H1 (cell line): ENCODE results near the gene TRAPPC12. TPM values are rescaled to one million over a fixed set of nuclear protein-coding genes. Genes with fewer than 3 reads are reported as not detected.
A peak's percentile ranks its signal among the peaks of the same experiment; 100 is the strongest.

Experiments used
- CTCF ChIA-PET: fragments of 300-600 bp; sonication (Branson Sonifier 250); formaldehyde crosslinking; loops from one replicate; lab custom pipeline; 2021; ENCODE audit not compliant: partially characterized antibody; lab: Charles Lee
- POLR2A ChIA-PET: fragments of 300-600 bp; sonication (Branson Sonifier 250); formaldehyde crosslinking; loops from one replicate; lab custom pipeline; 2021; ENCODE audit warnings: inconsistent platforms; ENCODE audit not compliant: partially characterized antibody; lab: Charles Lee
- DNase-seq, 2 experiments: peaks; one replicate each; pipeline versions ENCODE4 v3.0.0 to v3.0.0-alpha.2; 2010 to 2022; ENCODE audit warnings: low spot score in 2 of 2, low read depth in 1 of 2, mixed read lengths in 1 of 2
- FAIRE-seq: peaks from 2 replicates; lab custom pipeline; 2011; peaks lifted over from hg19 to GRCh38; lab: Jason Lieb, UNC
- H2AFZ ChIP-seq: 2 replicates; pipeline ENCODE4 v1.8.1; 2012; ENCODE audit warnings: low read length, inconsistent platforms
- H2AK5ac ChIP-seq: 2 replicates; pipeline ENCODE4 v1.6.1; 2013; ENCODE audit warnings: low read depth, low read length
- H2BK120ac ChIP-seq: replicated peaks from 2 replicates; pipeline ENCODE3; 2013; ENCODE audit warnings: low read depth, low read length, inconsistent platforms
- H2BK12ac ChIP-seq: 2 replicates; pipeline ENCODE4 v1.6.1; 2013; ENCODE audit warnings: low read depth, low read length
- H2BK15ac ChIP-seq: 2 replicates; pipeline ENCODE4 v1.6.1; 2013; ENCODE audit warnings: low read length
- H2BK20ac ChIP-seq: 2 replicates; pipeline ENCODE4 v1.6.1; 2013; ENCODE audit warnings: low read length
- H2BK5ac ChIP-seq: 2 replicates; pipeline ENCODE4 v1.6.1; 2013; ENCODE audit warnings: low read depth, low read length
- H3K14ac ChIP-seq: 2 replicates; pipeline ENCODE4 v1.6.1; 2013; ENCODE audit warnings: inconsistent platforms; ENCODE audit not compliant: insufficient read length
- H3K18ac ChIP-seq: 2 replicates; pipeline ENCODE4 v1.6.1; 2013; ENCODE audit warnings: low read length; ENCODE audit errors: extremely low read depth
- H3K23ac ChIP-seq: 2 replicates; pipeline ENCODE4 v1.6.1; 2013; ENCODE audit warnings: inconsistent platforms; ENCODE audit not compliant: insufficient read length
- H3K23me2 ChIP-seq: 2 replicates; pipeline ENCODE4 v1.6.1; 2013; ENCODE audit warnings: low read depth, low read length
- H3K27ac ChIP-seq: 2 replicates; pipeline ENCODE4 v1.6.1; 2011; ENCODE audit warnings: low read depth, low read length, inconsistent platforms
- H3K27me3 ChIP-seq, 4 experiments: replicated peaks in 1 of 4; 1 replicate in 1 of 4; 2 replicates in 3 of 4; pipeline versions ENCODE4 v1.6.1 to v1.8.1; 2011 to 2013; ENCODE audit warnings: low read length in 3 of 4, mild to moderate bottlenecking in 3 of 4, inconsistent platforms in 2 of 4, mixed read lengths in 2 of 4, moderate library complexity in 1 of 4; ENCODE audit not compliant: control insufficient read depth in 3 of 4, insufficient read depth in 3 of 4; ENCODE audit errors: extremely low read depth in 1 of 4
- H3K36me3 ChIP-seq, 4 experiments: 2 replicates each; pipeline versions ENCODE4 v1.6.1 to v1.8.1; 2011 to 2013; ENCODE audit warnings: mild to moderate bottlenecking in 4 of 4, low read length in 3 of 4, moderate library complexity in 2 of 4, control low read depth in 1 of 4, inconsistent platforms in 1 of 4; ENCODE audit not compliant: insufficient read depth in 4 of 4, control insufficient read depth in 2 of 4
- H3K4ac ChIP-seq: replicated peaks from 2 replicates; pipeline ENCODE3; 2013; ENCODE audit warnings: low read length, low read depth, mixed read lengths, inconsistent platforms; ENCODE audit not compliant: insufficient read length
- H3K4me1 ChIP-seq, 4 experiments: replicated peaks in 1 of 4; 1 replicate in 1 of 4; 2 replicates in 3 of 4; pipeline versions ENCODE4 v1.6.1 to v1.8.1; 2011 to 2013; ENCODE audit warnings: low read length in 3 of 4, inconsistent platforms in 2 of 4, mixed read lengths in 1 of 4; ENCODE audit not compliant: insufficient read depth in 4 of 4, control insufficient read depth in 3 of 4
- H3K4me2 ChIP-seq, 2 experiments: 2 replicates each; pipeline versions ENCODE4 v1.6.1 to v1.8.1; 2011 to 2013; ENCODE audit warnings: low read depth in 2 of 2, low read length in 2 of 2, control low read depth in 1 of 2, inconsistent platforms in 1 of 2, mild to moderate bottlenecking in 1 of 2; ENCODE audit not compliant: insufficient read depth in 1 of 2
- H3K4me3 ChIP-seq, 4 experiments: fragments of 200-600, 300-600 bp in 1 of 4; sonication (generic), shearing (Covaris generic), sonication (Bioruptor Twin) in 1 of 4; 2 replicates each; pipeline versions ENCODE4 v1.5.1 to v1.8.1; 2011 to 2016; ENCODE audit warnings: low read length in 4 of 4, low read depth in 3 of 4, control low read depth in 2 of 4, inconsistent platforms in 2 of 4, mild to moderate bottlenecking in 2 of 4, mixed read lengths in 1 of 4, moderate library complexity in 1 of 4; ENCODE audit not compliant: insufficient read depth in 2 of 4; ENCODE audit errors: extremely low read depth in 1 of 4
- H3K56ac ChIP-seq: replicated peaks from 2 replicates; pipeline ENCODE3; 2013; ENCODE audit warnings: low read depth, mild to moderate bottlenecking, mixed read lengths, low read length, inconsistent platforms; ENCODE audit not compliant: insufficient read length
- H3K79me1 ChIP-seq: 2 replicates; pipeline ENCODE4 v1.6.1; 2013; ENCODE audit warnings: low read depth, low read length, control low read depth
- H3K79me2 ChIP-seq, 2 experiments: 2 replicates each; pipeline versions ENCODE4 v1.6.1 to v1.8.1; 2012 to 2013; ENCODE audit warnings: low read length in 2 of 2, mild to moderate bottlenecking in 2 of 2, inconsistent platforms in 1 of 2; ENCODE audit not compliant: insufficient read depth in 2 of 2, control insufficient read depth in 1 of 2
- H3K9ac ChIP-seq, 4 experiments: replicated peaks in 1 of 4; 1 replicate in 1 of 4; 2 replicates in 3 of 4; pipeline versions ENCODE4 v1.6.1 to v1.8.1; 2011 to 2013; ENCODE audit warnings: low read depth in 3 of 4, low read length in 3 of 4, control low read depth in 2 of 4, mild to moderate bottlenecking in 2 of 4, moderate library complexity in 2 of 4, inconsistent platforms in 1 of 4; ENCODE audit errors: extremely low read depth in 1 of 4
- H3K9me3 ChIP-seq, 2 experiments: 2 replicates each; pipeline versions ENCODE4 v1.6.1 to v1.8.1; 2012 to 2013; ENCODE audit warnings: mild to moderate bottlenecking in 2 of 2, moderate library complexity in 2 of 2, control low read depth in 1 of 2, inconsistent platforms in 1 of 2, low read depth in 1 of 2, low read length in 1 of 2, mixed read lengths in 1 of 2; ENCODE audit not compliant: insufficient read depth in 2 of 2
- H4K20me1 ChIP-seq, 2 experiments: replicated peaks in 1 of 2; 2 replicates each; pipeline versions ENCODE3 to v1.8.1; 2011 to 2013; ENCODE audit warnings: inconsistent platforms in 2 of 2, low read length in 2 of 2, mild to moderate bottlenecking in 1 of 2; ENCODE audit not compliant: insufficient read depth in 2 of 2, control insufficient read depth in 1 of 2
- H4K5ac ChIP-seq: 2 replicates; pipeline ENCODE4 v1.6.1; 2013; ENCODE audit warnings: low read length, low read depth, mixed read lengths, inconsistent platforms; ENCODE audit not compliant: insufficient read length
- H4K8ac ChIP-seq: 2 replicates; pipeline ENCODE4 v1.8.0; 2013; ENCODE audit warnings: mild to moderate bottlenecking, moderate library complexity, low read length, inconsistent platforms; ENCODE audit not compliant: insufficient read depth; ENCODE audit errors: extremely low read depth
- H4K91ac ChIP-seq: replicated peaks from 2 replicates; pipeline ENCODE3; 2013; ENCODE audit warnings: low read length, mixed read lengths, inconsistent platforms; ENCODE audit not compliant: insufficient read length
- CHD1 ChIP-seq: IDR thresholded peaks from 2 replicates; pipeline ENCODE4 v1.6.1; 2012; ENCODE audit warnings: low read depth, low read length, improper control_type of control experiment
- JUND ChIP-seq: IDR thresholded peaks from 2 replicates; pipeline ENCODE4 v1.6.1; 2011; ENCODE audit warnings: mild to moderate bottlenecking, improper control_type of control experiment, low read length
- KDM5A ChIP-seq: fragments of 200-600 bp; IDR thresholded peaks from 2 replicates; pipeline ENCODE4 v1.7.1; 2012; ENCODE audit warnings: mild to moderate bottlenecking, low read length, inconsistent platforms, mixed read lengths
- MAX ChIP-seq: IDR thresholded peaks from 2 replicates; pipeline ENCODE4 v1.6.1; 2012; ENCODE audit warnings: inconsistent platforms
- POLR2A ChIP-seq, 2 experiments: IDR thresholded peaks; 1 replicate in 1 of 2; 2 replicates in 1 of 2; pipeline ENCODE4 v1.6.1; 2011; ENCODE audit warnings: low read depth in 2 of 2, low read length in 2 of 2, mild to moderate bottlenecking in 2 of 2; ENCODE audit errors: control extremely low read depth in 1 of 2
- TBP ChIP-seq: IDR thresholded peaks from 2 replicates; pipeline ENCODE4 v1.6.1; 2011; ENCODE audit warnings: low read depth, low read length, improper control_type of control experiment
- TEAD4 ChIP-seq: IDR thresholded peaks from 2 replicates; pipeline ENCODE4 v1.6.1; 2012; ENCODE audit warnings: low read depth, low read length, inconsistent platforms, mixed read lengths
- WGBS, 2 experiments: shearing (Covaris generic) in 1 of 2; methylation state at CpG; one replicate each; pipeline versions ENCODE4 v1.1.6 to v1.1.7; 2013 to 2015; ENCODE audit warnings: low lambda C conversion rate in 2 of 2, mixed read lengths in 2 of 2, inconsistent platforms in 1 of 2, low coverage in 1 of 2, missing lambda C conversion rate in 1 of 2; ENCODE audit not compliant: insufficient replicate concordance in 2 of 2, insufficient coverage in 1 of 2, insufficient read length in 1 of 2; ENCODE audit errors: extremely low coverage in 1 of 2, missing lambda C conversion rate in 1 of 2; 5-methylcytosine and 5-hydroxymethylcytosine counted together
- polyA plus RNA-seq, 7 experiments: library from polyadenylated mRNA; depleted of rRNA in 3 of 7; stranded (reverse) in 5 of 7; unstranded in 2 of 7; fragments of >200 nt in 5 of 7; fragments of 200-250 nt in 2 of 7; gene quantifications; 1 replicate in 5 of 7; 2 replicates in 1 of 7; 4 replicates in 1 of 7; pipeline versions ENCODE4 v1.2.1 to v1.2.3, GENCODE V29; 2011 to 2013; ENCODE audit warnings: missing spikeins in 2 of 7, mixed read lengths in 2 of 7
- total RNA-seq: library from RNA; stranded (reverse); fragmentation: NEBNext Ultra II Directional; extraction: Animal tissue kit (Norgen Biotek cat#: 25700); gene quantifications from 2 replicates; pipeline ENCODE4 v1.2.1, GENCODE V29; 2021
- TF ChIP-seq, protein P1 (sequence below): IDR thresholded peaks from 2 replicates; pipeline ENCODE4 v1.6.1; 2011; ENCODE audit warnings: low read depth, mild to moderate bottlenecking, low read length; ENCODE audit not compliant: insufficient read depth
- TF ChIP-seq, protein P2 (sequence below), 3 experiments: IDR thresholded peaks; 1 replicate in 2 of 3; 2 replicates in 1 of 3; pipeline versions ENCODE4 v1.5.1 to v1.6.1; 2011; ENCODE audit warnings: low read length in 3 of 3, mild to moderate bottlenecking in 3 of 3, inconsistent platforms in 2 of 3, low read depth in 1 of 3, moderate library complexity in 1 of 3; ENCODE audit not compliant: insufficient read depth in 1 of 3; ENCODE audit errors: control extremely low read depth in 1 of 3

Gene TRAPPC12
- total and polyA plus RNA-seq, 2 of the 8 experiments (the other 6 are each of a cell fraction or from before 2014, with no cell fraction given), result 35.0 to 67.3 TPM

GRCh38 chr2:3459185-3460015 lies 79.9 kb downstream of the TRAPPC12 start:
- no peak overlapping the region for H4K5ac ChIP-seq
- peak overlapping the region; percentile 25; the same call in 1 of the 2 replicates for H4K8ac ChIP-seq
- no peak overlapping the region for H3K23ac ChIP-seq
- no peaks in the 10 kb centered on the region; the same call in 1 of the 2 replicates for H3K79me1 ChIP-seq
- H3K4me1 ChIP-seq, result peaks cover 5 to 10% (median 9%) of the 10 kb centered on the region in 4 experiments
- H4K91ac ChIP-seq, result no peak overlapping the region
- no peak overlapping the region for H2AK5ac ChIP-seq
- no peaks in the 10 kb centered on the region for H3K79me2 ChIP-seq
- no peak overlapping the region for H3K9ac ChIP-seq
- H2AFZ ChIP-seq, result no peak overlapping the region
- no peak overlapping the region for H3K56ac ChIP-seq
- no peaks in the 10 kb centered on the region for H3K27me3 ChIP-seq
- CTCF ChIA-PET, result interaction anchor here (1.1 to 12.1 kb wide), 11 partner anchors 7 to 192 kb away, joined by 4 to 152 read pairs (median 6); no protein-coding TSS in a partner anchor
- no peak overlapping the region for H2BK120ac ChIP-seq
- no peak overlapping the region for H3K27ac ChIP-seq
- H3K14ac ChIP-seq, result no peak overlapping the region
- no peak overlapping the region for H2BK5ac ChIP-seq
- H2BK20ac ChIP-seq, result no peak overlapping the region
- H3K4me2 ChIP-seq, result no peak overlapping the region
- H4K20me1 ChIP-seq, result peaks cover 0 to 4% of the 10 kb centered on the region in 2 experiments
- H3K9me3 ChIP-seq, result no peaks in the 10 kb centered on the region
- H3K36me3 ChIP-seq, result peaks cover 0 to 7% (median 2%) of the 10 kb centered on the region in 4 experiments; a peak in 1 of 8 replicates
- FAIRE-seq (no peak), DNase-seq (no peak)
- H3K18ac ChIP-seq, result no peak overlapping the region
- H2BK15ac ChIP-seq, result no peak overlapping the region
- POLR2A ChIA-PET, result interaction anchor here (0.6 to 1.5 kb wide), 3 partner anchors 8 to 1449 kb away, joined by 3 read pairs; no protein-coding TSS in a partner anchor
- WGBS, 2 experiments, result 88% methylated on average over 25 of the region's 25 CpGs; no CpG with 5 or more reads in 1 of the 2 experiments
- H3K4ac ChIP-seq, result no peak overlapping the region
- H3K4me3 ChIP-seq, result no peak overlapping the region
- no peak overlapping the region for H2BK12ac ChIP-seq
- no peaks in the 10 kb centered on the region for H3K23me2 ChIP-seq
- TF ChIP-seq, protein P1, sequence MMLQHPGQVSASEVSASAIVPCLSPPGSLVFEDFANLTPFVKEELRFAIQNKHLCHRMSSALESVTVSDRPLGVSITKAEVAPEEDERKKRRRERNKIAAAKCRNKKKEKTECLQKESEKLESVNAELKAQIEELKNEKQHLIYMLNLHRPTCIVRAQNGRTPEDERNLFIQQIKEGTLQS, result no peak
- TF ChIP-seq TEAD4 (peak; percentile 31; the same call in 1 of the 2 replicates), JUND (no peak), MAX (no peak), CHD1 (no peak), KDM5A (no peak), TBP (no peak), POLR2A (IDR thresholded peaks at IDR 0.05; ENCODE audit: control extremely low read depth in 1 of 2, low read depth in 2 of 2, low read length in 2 of 2) (no peak)
- TF ChIP-seq, protein P2, sequence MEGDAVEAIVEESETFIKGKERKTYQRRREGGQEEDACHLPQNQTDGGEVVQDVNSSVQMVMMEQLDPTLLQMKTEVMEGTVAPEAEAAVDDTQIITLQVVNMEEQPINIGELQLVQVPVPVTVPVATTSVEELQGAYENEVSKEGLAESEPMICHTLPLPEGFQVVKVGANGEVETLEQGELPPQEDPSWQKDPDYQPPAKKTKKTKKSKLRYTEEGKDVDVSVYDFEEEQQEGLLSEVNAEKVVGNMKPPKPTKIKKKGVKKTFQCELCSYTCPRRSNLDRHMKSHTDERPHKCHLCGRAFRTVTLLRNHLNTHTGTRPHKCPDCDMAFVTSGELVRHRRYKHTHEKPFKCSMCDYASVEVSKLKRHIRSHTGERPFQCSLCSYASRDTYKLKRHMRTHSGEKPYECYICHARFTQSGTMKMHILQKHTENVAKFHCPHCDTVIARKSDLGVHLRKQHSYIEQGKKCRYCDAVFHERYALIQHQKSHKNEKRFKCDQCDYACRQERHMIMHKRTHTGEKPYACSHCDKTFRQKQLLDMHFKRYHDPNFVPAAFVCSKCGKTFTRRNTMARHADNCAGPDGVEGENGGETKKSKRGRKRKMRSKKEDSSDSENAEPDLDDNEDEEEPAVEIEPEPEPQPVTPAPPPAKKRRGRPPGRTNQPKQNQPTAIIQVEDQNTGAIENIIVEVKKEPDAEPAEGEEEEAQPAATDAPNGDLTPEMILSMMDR (IDR thresholded peaks at IDR 0.05; ENCODE audit: control extremely low read depth in 1 of 3, insufficient read depth in 1 of 3, low read depth in 1 of 3, low read length in 3 of 3), result peak; percentile 14 to 61 (median 42); a peak in 2 of 4 replicates
